ENCODE data around the gene PCNX1.

PCNX1 gene

DNA sequence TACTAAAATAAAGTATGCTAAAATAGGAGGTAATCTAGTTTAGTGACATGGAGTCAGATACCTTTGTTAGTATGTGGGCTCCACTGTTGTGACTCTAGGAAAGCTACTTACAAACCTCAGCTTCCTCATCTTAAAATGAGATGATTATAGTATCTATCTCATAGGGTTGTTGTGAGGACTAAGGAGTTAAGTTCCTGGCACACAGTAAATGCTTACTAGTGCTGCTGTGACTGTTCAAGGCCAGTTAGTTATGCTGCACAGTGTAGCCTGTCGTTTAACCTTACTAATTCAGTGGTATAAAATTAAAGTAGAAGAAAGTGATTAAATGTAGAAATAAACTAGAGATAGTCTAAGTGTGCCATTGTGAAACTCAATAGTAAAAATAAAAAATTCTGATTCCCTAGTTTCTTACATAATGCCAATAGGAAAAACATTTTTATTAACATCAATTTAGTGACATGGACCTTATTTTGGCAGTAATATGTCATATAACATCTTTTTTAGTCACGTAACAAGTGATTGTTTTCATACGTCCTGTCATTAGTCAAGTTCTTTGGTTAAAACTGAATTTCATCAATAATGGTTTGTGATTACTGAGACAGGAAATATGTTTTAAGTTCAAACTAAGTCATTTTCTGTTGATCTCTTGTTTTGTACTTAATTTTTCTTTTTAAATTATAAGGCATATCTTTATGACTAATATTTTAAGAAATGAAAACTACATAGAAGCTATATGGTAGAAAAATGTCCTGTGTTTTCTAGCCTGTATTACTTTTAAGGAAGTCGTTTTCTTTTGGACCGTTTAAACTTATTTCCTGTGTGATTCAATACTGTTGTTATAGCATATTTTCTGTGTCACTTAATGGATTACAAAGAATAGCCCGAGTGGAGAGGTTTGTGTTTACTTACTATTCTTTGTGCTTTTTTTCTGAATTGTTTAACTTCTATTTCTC is 74.0 kb downstream of the PCNX1 start:
- Histone ChIP-seq H3K9ac (ENCODE audit: low read depth, low read length) (no peak overlapping the region), H3K4me1 (ENCODE audit: insufficient read depth, low read length) (no peaks in the 10 kb centered on the region), H3K9me3 (ENCODE audit: control insufficient read depth, insufficient read depth, low read length) (no peaks in the 10 kb centered on the region), H3K36me3 (ENCODE audit: insufficient read depth, low read length) (peaks cover 2% of the 10 kb centered on the region; the same call in 1 of the 2 replicates)

DNA sequence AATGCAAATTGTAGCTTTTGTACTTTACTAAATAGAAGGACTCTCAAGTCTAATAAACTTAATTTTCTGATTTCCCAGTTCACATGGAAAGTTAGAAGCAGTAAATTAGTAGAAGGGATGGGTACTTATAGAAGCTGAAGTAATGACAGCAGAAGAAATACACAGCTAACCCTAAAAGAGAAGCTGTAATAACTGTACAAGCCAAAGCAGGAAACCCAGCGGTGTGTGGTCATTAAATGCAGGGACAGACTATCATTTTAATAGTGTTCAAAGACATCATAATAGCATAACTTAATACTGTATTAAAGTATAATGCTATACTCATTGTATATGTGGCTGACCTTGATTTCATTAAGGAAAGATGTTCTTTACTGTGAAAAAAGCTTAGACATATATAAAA is 74.9 kb downstream of the PCNX1 start:
- no peak overlapping the region for H3K9ac ChIP-seq (ENCODE audit: low read depth, low read length)
- peaks cover under 1% of the 10 kb centered on the region; the same call in 1 of the 2 replicates for H3K36me3 ChIP-seq (ENCODE audit: insufficient read depth, low read length)
- H3K4me1 ChIP-seq (ENCODE audit: insufficient read depth, low read length), result no peaks in the 10 kb centered on the region
- H3K9me3 ChIP-seq (ENCODE audit: control insufficient read depth, insufficient read depth, low read length), result no peaks in the 10 kb centered on the region

DNA sequence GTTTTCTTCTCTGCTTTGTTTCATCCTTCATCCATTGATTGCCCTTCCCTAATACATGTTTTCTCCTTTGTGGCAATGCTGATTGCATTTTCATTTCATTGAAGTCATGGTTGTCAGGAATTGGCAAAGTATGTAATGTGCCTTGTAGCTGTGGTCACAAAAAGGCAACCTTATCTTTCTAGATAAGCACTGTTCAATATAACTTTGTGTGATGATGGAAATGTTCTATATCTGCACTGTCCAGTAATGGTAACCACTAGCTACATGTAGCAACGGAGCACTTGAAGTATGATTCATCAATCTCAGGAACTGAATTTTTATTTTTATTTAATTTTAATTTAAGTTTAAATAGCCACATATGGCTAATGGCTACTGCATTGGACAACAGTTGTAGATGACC is 79.8 kb downstream of the PCNX1 start:
- no peak overlapping the region for H3K9ac ChIP-seq (ENCODE audit: low read depth, low read length)
- no peaks in the 10 kb centered on the region for H3K4me1 ChIP-seq (ENCODE audit: insufficient read depth, low read length)
- no peaks in the 10 kb centered on the region for H3K36me3 ChIP-seq (ENCODE audit: insufficient read depth, low read length)
- no peaks in the 10 kb centered on the region for H3K9me3 ChIP-seq (ENCODE audit: control insufficient read depth, insufficient read depth, low read length)

DNA sequence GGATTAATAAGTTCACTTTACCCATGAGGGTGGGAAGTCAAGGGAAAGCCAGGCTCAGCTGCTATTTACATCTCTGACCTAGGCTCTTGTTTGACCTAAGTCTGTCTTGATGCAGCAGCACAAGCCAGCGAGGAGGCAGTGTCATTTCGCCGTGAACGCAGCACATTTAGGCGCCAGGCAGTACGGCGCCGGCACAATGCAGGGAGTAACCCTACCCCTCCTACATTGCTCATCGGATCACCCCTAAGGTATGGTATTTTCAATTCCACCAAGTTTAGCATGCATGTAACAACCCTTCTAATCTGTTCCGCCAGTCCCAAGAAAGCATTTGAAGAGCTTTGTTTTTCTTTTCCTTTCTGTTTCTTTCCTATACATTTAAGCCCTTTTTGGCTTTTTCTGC is 81.2 kb downstream of the PCNX1 start:
- no peaks in the 10 kb centered on the region for H3K36me3 ChIP-seq (ENCODE audit: insufficient read depth, low read length)
- H3K9me3 ChIP-seq (ENCODE audit: control insufficient read depth, insufficient read depth, low read length), result no peaks in the 10 kb centered on the region
- H3K9ac ChIP-seq (ENCODE audit: low read depth, low read length), result no peak overlapping the region
- H3K4me1 ChIP-seq (ENCODE audit: insufficient read depth, low read length), result no peaks in the 10 kb centered on the region

DNA sequence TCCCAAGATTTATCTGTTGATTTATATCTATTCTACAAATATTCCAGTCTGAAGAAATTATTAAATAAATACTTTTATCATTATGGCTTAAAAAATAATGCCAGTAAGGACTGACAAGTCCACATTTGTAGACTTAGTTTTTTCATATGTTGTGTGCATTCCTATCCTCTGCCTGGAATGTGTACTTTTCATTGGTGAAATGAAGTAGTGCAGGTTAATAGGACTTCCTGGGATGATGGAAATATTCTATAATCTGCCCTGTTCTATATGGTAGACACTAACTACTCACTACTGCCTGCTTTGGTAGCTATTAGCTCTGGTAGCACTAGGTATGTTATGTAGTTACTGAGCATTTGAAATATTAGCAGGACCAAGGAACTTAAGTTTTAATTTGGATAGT is 86.7 kb downstream of the PCNX1 start:
- Histone ChIP-seq H3K4me1 (ENCODE audit: insufficient read depth, low read length) (no peaks in the 10 kb centered on the region), H3K36me3 (ENCODE audit: insufficient read depth, low read length) (no peaks in the 10 kb centered on the region), H3K9ac (ENCODE audit: low read depth, low read length) (no peak overlapping the region), H3K9me3 (ENCODE audit: control insufficient read depth, insufficient read depth, low read length) (no peaks in the 10 kb centered on the region)

DNA sequence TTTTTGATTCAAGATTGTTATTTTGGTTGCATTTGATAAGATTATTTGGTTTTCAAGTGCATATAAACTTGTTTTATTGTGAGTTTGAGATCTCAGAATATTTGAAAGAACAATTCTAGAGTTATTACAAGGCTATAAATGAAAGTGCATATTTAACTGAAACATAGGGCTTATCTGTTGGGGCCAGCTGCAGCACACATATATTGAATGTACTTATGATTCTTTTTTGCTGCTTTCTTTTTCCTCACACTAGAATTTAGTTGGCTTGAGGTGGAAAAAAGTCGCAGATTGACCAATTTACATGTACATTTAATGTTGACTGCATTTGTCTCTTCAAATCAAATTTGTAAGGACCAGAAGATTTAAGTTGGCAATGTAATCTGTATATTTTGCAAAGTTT is 88.0 kb downstream of the PCNX1 start:
- Histone ChIP-seq H3K9me3 (ENCODE audit: control insufficient read depth, insufficient read depth, low read length) (no peaks in the 10 kb centered on the region), H3K36me3 (ENCODE audit: insufficient read depth, low read length) (no peaks in the 10 kb centered on the region), H3K9ac (ENCODE audit: low read depth, low read length) (no peak overlapping the region), H3K4me1 (ENCODE audit: insufficient read depth, low read length) (no peaks in the 10 kb centered on the region)

DNA sequence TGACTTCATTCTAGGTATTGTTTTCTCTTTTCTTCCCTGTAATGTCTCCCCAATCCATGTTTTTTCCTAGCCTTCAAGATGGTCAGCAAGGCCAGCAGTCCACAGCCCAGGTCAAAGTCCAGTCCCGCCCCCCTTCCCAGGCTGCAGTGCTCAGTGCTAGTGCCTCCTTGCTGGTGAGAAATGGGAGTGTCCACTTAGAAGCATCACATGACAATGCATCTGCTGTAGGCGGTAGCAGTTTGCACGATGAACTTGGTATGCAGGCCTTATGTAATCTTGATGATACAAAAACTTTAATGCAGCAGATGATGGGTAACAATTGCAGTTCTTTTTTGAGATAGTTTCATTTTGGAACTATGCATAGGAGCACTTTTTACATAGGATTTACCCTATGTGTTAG is 88.4 kb downstream of the PCNX1 start:
- no peak overlapping the region for H3K9ac ChIP-seq (ENCODE audit: low read depth, low read length)

DNA sequence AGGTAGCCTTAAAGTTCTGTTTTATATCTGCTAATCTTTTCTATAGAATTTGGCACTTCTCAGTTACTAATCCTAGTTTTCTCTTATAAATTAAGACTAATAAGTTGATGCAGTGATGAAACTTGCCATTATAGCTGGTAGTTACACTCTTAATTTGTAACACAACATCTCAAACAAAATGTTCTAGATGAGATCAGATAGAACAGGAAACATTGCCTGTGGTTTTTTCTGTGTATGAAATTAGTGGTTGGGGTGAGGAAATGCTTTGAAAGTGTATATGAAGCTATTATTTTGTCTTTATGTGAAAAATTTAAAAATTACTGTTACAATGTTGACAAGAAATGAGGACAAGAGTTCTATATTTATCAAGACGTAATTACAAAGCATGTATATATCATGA is 91.9 kb downstream of the PCNX1 start:
- Histone ChIP-seq H3K9me3 (ENCODE audit: control insufficient read depth, insufficient read depth, low read length) (no peaks in the 10 kb centered on the region), H3K4me1 (ENCODE audit: insufficient read depth, low read length) (peaks cover 4% of the 10 kb centered on the region; the same call in 1 of the 2 replicates), H3K9ac (ENCODE audit: low read depth, low read length) (no peak overlapping the region), H3K36me3 (ENCODE audit: insufficient read depth, low read length) (no peaks in the 10 kb centered on the region)

More for the DNA sequence above, 88.4 kb downstream of the PCNX1 start:
- Histone ChIP-seq H3K36me3 (ENCODE audit: insufficient read depth, low read length) (no peaks in the 10 kb centered on the region), H3K9me3 (ENCODE audit: control insufficient read depth, insufficient read depth, low read length) (no peaks in the 10 kb centered on the region), H3K4me1 (ENCODE audit: insufficient read depth, low read length) (no peaks in the 10 kb centered on the region)

DNA sequence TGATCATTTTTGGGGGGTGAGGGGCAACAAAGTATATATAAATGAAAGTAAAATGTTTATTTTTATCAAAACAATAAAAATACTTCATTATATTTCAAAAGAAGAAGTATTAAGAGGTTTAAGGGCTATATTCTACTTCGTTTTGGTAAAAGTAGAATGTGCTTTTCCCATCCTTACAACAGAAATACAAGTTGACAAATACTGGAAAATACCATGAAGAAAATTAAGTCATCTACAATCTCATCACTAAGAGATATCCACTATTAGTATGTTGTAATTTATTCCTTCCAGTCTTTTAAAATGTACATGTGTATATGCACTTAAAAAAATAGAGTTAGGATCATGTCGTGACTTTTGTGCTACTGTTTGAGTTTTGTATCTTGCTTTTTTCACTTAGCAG is 92.8 kb downstream of the PCNX1 start:
- Histone ChIP-seq H3K9ac (ENCODE audit: low read depth, low read length) (no peak overlapping the region), H3K4me1 (ENCODE audit: insufficient read depth, low read length) (peaks cover 4% of the 10 kb centered on the region; the same call in 1 of the 2 replicates), H3K9me3 (ENCODE audit: control insufficient read depth, insufficient read depth, low read length) (no peaks in the 10 kb centered on the region), H3K36me3 (ENCODE audit: insufficient read depth, low read length) (no peaks in the 10 kb centered on the region)

DNA sequence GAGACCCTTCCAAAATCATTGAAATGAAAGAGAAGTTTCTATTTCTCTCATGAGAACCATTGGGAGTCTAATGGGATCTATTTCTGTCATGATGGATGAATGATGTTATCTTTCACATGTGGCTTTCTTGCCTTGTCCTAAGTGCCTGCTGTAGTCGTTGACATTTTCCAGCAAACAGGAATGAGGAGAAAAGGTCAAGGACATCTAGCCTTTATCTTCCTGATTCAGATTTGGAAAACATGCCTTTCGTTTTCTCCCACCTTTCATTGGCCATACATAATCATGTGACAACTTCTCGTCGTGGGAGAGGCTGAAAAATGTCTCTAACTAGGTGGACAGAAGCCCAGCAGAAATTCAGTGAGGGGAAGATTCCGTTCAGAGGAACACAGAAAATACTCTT is 94.5 kb downstream of the PCNX1 start:
- Histone ChIP-seq H3K9ac (ENCODE audit: low read depth, low read length) (no peak overlapping the region), H3K9me3 (ENCODE audit: control insufficient read depth, insufficient read depth, low read length) (no peaks in the 10 kb centered on the region), H3K4me1 (ENCODE audit: insufficient read depth, low read length) (peaks cover 4% of the 10 kb centered on the region; the same call in 1 of the 2 replicates), H3K36me3 (ENCODE audit: insufficient read depth, low read length) (0 out of 2 replicates have a peak, but pooled peaks cover 5% of the 10 kb centered on the region)

DNA sequence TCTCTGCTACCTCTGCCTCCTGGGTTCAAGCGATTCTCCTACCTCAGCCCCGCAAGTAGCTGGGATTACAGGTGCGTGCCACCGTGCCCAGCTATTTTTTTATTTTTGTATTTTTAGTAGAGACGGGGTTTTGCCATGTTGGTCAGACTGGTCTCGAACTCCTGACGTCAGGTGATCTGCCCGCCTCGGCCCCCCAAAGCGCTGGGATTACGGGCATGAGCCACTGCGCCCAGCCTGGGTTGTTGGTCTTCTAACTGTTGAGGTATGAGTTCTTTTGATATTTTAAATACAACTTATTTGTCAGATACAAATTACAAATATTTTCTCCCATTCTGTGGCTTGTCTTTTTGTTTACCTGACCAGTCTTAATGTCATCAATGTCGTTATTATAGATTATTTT is 95.9 kb downstream of the PCNX1 start:
- Histone ChIP-seq H3K4me1 (ENCODE audit: insufficient read depth, low read length) (peaks cover 4% of the 10 kb centered on the region; the same call in 1 of the 2 replicates), H3K36me3 (ENCODE audit: insufficient read depth, low read length) (0 out of 2 replicates have a peak, but pooled peaks cover 5% of the 10 kb centered on the region), H3K9ac (ENCODE audit: low read depth, low read length) (no peak overlapping the region), H3K9me3 (ENCODE audit: control insufficient read depth, insufficient read depth, low read length) (no peaks in the 10 kb centered on the region)

DNA sequence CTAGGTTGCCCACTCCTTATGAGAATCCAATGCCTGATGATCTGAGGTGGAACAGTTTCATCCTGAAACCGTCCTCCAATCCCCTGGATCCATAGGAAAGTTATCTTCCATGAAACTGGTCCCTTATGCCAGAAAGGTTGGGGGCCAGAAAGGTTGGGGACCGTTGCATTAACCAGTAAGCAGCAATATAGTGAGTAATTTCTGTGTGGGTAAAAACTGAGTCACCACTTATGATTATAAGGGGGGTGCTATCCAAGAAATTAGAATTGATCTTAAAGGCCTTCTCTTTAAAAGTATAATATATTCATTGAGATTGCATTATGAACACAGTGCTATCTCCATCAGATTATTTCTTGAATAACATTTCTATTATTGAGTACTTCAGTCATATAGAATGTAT is 97.2 kb downstream of the PCNX1 start:
- Histone ChIP-seq H3K4me1 (ENCODE audit: insufficient read depth, low read length) (peaks cover 4% of the 10 kb centered on the region; the same call in 1 of the 2 replicates), H3K9ac (ENCODE audit: low read depth, low read length) (no peak overlapping the region), H3K36me3 (ENCODE audit: insufficient read depth, low read length) (0 out of 2 replicates have a peak, but pooled peaks cover 5% of the 10 kb centered on the region), H3K9me3 (ENCODE audit: control insufficient read depth, insufficient read depth, low read length) (no peaks in the 10 kb centered on the region)

DNA sequence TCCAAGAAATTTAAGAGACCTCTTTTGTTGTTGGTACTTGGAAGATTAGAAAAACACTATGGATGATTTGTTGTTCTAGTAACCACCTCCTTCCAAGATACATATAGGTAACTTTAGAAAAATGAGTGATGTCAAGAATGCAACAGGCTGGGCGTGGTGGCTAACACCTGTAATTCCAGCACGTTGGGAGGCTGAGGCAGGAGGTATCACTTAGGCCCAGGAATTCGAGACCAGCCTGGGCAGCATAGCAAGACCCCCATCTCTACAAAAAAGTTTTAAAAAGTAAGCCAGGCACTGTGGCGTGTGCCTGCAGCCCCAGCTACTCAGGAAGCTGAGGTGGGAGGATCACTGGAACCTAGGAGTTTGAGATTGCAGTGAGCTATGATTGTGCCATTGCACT is 97.8 kb downstream of the PCNX1 start:
- H3K9ac ChIP-seq (ENCODE audit: low read depth, low read length), result no peak overlapping the region
- no peaks in the 10 kb centered on the region for H3K9me3 ChIP-seq (ENCODE audit: control insufficient read depth, insufficient read depth, low read length)
- peaks cover 4% of the 10 kb centered on the region; the same call in 1 of the 2 replicates for H3K4me1 ChIP-seq (ENCODE audit: insufficient read depth, low read length)
- H3K36me3 ChIP-seq (ENCODE audit: insufficient read depth, low read length), result 0 out of 2 replicates have a peak, but pooled peaks cover 5% of the 10 kb centered on the region

DNA sequence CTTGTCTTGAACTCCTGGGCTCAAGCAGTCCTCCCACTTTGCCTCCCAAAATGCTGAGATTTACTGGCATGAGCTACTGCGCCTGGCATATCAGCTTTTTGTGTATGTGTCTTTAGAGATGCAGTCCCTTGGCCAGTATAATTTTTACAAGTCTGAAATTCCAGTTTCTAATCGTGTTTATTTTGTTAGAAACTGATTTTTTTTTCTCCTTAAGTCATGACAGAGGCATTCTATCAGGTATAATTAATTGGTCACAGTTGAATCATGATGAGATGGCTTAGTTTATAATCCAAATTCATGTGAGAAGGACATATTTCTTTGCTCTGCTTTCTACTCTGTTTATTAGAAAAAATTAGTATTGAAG is 98.9 kb downstream of the PCNX1 start:
- Histone ChIP-seq H3K36me3 (ENCODE audit: insufficient read depth, low read length) (0 out of 2 replicates have a peak, but pooled peaks cover 5% of the 10 kb centered on the region), H3K4me1 (ENCODE audit: insufficient read depth, low read length) (peaks cover 4% of the 10 kb centered on the region; the same call in 1 of the 2 replicates), H3K9me3 (ENCODE audit: control insufficient read depth, insufficient read depth, low read length) (no peaks in the 10 kb centered on the region), H3K9ac (ENCODE audit: low read depth, low read length) (no peak overlapping the region)

DNA sequence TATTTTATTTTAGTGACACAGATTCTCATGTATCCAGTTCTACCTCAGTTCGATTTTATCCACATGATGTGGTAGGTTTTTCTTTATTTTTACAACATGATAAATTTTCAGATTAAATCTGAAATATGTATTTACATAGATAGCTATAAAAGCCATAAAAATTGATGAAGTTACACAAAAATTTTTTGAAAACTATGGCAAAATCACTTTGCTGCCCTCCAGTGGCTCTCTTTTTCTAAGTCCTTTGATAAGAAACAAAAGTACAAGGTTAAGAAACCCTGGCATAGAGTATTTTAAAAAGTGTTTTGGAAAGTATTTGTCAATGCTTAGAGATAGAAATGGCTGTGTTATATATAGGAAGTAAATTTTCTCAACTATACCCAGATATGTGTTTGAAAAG is 104.2 kb downstream of the PCNX1 start:
- Histone ChIP-seq H3K9me3 (ENCODE audit: control insufficient read depth, insufficient read depth, low read length) (no peaks in the 10 kb centered on the region), H3K36me3 (ENCODE audit: insufficient read depth, low read length) (no peaks in the 10 kb centered on the region), H3K4me1 (ENCODE audit: insufficient read depth, low read length) (no peaks in the 10 kb centered on the region), H3K9ac (ENCODE audit: low read depth, low read length) (no peak overlapping the region)
